ENCODE measurements around the gene ZBTB16.

The ZBTB16 gene

DNA sequence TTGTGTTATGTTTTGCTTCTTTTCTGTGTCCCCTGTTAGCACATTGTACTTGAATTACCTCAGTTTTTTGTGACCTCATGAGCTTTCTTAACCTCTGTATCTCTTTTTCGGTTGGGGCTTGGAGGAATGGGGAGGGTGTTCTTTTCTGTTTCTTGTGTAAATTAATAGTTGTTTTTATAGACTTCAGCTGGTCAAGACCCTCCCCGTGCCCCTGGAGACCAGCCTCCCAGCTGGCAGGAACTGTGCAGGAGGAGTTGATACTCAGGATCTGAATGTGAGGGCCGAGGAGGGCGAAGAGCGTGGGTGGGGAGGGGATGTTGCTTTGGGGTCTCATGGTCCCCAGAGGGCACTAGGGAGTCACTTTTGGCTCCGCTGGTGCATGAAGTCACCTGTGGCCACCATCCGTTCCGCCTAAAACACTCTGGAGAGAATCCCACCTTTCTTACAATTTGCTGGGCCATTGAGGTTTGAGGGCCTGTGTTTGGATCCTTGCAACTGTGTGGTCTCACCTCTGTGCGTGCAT, 192.4 kb downstream of the ZBTB16 start:
- DNase-seq, result no peak

DNA sequence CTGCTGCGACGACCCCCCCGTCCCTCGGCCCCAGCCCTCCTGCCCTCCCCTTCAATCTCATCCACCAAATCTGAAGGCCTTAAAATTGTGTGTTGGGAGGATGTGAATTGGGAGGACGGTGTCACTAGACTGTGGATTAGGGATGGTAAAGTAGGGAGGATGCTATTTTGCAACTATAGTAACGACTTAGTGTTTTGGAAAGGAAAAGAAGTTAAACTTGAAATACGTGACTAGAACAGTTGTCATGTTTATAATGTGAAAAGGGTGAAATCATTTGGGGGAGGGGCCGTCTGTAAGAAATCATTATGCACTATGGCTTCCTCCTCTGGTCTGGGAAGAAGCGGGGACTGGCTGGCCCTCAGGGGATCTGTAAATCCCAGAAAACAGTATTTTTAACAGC, 193.3 kb downstream of the ZBTB16 start:
- DNase-seq, result no peak

DNA sequence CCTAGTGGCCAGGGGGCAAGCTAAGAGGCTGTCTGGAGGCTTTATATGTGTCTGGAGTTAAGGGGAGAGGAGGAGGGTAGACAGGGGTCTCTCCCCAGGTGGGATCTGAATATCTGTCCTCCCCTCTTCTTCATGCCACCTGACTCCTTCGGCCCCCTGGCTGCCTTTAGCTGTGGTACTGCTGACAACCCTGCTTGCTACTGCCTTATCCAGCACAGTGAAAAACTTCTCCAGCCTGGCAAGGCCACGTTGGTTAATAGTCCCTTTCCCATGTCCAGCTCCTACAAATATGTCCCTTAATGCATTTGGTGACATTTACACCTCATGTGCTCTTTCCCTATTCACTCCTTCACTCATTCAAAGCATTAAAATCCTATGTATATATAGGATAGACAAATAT, 194.3 kb downstream of the ZBTB16 start:
- DNase-seq, result no peak

DNA sequence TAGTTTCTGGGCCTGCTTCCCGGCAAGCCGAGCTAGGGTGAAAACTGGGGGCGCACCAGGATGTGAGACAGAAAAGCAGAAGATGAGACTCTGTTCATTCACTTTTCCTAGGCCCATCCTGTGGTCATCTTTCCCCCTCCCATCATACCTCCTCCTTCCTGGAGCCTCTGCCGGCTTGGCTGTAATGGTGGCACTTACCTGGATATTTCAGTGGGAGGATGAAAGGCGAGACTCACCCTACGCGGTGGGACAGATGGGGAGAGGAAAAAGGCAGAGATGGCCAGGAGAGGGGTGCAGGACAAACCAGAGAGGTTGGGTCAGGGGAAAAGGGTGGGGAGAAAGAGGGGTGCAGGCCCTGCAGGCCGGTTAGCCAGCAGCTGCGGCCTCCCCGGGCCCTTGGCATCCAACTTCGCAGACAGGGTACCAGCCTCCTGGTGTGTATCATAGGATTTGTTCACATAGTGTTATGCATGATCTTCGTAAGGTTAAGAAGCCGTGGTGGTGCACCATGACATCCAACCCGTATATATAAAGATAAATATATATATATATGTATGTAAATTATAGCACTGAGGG, 195.1 kb downstream of the ZBTB16 start:
- DNase-seq, result no peak

DNA sequence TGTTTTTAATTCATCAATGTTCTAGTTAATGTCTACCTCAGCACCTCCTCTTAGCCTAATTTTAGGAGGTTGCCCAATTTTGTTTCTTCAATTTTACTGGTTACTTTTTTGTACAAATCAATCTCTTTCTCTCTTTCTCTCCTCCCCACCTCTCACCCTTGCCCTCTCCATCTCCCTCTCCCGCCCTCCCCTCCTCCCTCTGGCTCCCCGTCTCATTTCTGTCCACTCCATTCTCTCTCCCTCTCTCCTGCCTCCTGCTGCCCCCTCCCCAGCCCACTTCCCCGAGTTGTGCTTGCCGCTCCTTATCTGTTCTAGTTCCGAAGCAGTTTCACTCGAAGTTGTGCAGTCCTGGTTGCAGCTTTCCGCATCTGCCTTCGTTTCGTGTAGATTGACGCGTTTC, 195.8 kb downstream of the ZBTB16 start:
- no peak for DNase-seq

DNA sequence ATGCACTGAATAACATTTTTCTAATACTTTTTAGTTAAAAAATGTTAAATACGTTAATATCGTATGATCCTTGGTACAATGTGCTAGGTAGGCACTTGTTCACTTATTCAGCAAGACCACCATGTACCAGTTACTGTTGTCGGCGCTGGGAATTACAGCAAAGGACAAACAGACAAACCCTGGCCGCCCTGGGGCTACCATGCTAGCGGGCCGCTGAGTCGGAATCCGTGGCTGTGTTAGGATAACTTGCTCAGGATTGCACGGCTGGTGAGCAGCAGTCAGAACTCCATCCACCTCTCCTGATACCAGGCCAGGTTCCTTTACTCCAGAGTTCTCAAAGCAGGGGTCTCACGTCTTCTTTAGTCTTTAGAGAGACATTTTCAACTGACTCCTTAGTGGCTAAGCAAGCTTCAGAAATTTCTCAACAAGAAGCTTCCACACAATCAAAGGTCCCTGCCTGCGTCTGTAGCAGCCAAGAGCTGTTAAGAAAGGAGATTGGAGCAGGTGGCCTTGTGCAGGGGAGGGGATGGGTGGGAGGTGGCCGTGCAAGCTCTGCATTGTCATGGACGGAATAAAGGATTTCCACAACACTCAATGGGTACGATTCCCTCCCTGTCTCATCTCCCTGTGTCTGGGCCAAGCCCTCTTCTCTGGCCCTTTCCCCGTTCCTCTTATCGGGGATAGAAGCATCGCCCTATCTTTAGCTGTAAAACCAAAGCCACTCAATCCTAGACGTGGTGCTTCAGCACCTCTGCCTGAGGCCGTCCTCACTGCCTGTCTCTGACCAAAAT, 196.9 kb downstream of the ZBTB16 start:
- no peak for DNase-seq

DNA sequence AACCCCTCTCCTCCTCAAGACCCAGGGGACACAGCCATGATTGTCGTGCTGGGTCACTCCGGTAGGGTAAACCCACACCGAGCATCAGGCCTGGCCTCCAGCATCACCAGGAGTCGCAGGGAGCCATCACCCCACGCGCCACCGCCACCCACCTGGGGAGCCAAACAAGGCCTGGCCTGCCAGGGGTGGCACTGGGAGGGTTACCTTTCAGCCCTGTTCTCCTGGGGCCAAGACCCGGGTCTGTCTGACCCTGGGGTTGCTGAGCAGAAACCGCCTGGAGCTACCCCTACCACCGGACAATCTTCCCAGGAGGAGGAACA, 197.4 kb downstream of the ZBTB16 start:
- DNase-seq, result no peak

DNA sequence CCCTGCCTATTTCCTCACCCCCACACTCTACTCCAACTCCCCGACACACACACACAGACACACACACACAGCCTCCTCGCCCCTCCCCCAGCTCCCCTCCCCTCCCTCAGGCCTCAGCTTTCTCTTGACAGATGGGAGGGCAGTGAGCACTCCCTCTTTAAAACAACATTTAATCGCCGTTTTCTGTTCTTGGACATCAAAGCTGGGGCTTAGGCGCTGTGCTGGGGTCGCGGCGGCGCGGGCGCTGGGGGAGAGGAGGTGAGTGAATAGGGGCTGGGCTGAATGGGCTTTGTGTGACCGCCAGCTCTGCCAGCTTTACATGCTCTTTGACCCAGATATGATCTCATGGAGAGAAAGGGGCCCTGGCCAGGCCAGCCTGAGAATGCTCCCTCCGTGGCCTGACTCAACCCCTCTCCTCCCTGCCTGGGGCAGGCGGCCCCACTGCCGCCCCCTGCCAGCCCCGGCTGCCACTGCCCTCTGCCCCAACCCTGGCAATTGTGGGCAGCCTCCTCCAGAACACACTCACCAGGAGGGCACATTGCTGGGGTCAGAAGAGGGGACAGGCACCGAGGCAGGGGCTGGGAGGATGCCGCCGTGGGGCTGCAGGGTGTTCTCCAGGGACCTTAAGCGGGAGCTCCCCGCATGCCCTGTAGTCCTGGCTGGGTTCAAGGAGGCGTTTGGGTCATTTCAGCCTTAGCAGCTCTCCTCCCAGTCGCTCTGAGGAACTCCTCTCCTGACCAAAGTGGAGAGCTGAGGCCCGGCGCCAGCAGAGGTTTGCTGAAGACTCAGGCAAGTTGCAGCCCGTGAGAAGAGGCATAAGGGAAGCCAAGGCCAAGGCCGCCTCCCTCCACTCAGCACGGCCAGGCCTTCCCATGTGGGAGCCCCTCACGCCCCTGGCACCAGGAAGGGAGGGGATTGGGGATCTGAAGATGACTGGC, 198.4 kb downstream of the ZBTB16 start:
- no peak for DNase-seq

DNA sequence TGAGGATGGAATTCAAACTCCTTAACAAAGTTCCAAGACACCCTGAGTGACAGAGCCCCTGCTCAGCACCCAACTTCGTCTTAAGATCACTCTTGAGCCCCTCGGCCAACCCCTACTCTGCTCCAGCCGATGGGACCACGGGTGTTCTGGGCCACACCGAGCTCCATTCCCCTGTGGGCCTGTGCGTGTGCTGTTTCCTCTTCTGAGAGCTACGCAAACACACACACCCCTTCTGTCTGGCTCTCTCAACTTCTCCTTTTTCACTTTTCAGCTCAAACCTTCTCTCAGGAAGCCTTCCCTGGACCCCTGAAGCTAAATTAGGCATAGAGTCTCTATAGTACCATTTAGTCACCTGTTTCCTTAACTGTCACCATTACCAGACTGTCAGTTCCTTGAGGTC, 199.2 kb downstream of the ZBTB16 start:
- no peak for DNase-seq

DNA sequence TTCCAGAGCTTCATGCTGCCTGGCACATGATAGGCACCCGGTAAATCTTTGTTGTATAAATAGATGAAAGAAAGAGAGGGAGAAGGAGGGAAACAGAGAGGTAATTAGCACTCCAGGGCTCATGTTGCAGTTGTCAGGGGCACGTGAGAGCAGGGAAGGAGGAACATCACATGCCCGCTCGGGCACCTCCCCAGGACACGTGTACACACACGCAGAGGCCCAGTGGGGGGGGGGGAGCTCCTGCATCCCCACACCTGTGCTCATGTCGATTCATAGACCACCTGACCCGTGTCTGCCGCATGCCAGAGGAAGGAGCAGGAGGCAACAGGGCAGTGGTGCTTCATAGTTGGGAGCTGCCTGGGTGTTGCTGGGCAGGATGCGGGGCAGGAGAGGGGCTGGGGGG, 199.6 kb downstream of the ZBTB16 start:
- no peak for DNase-seq

DNA sequence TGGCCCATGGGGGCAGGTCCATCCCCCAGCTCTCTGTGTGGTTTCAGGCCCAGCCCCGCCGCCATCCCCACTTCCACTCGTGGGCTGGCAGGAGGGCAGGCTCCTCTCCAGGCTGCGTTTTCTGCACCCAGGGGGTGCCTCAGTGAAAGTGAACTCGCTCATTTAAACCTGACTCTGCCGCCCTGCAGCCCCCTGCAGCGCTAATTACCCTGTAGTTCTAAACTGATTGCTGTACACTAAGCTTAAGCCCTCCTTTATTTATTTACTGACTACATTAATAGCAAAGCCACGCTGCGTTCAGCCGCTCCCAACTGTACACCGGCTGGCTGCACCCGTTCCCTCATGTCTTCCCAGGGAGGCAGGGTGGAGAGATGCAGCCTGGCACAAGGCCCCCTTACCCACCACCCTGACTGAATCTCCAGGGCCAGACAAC, 200.1 kb downstream of the ZBTB16 start:
- DNase-seq, result no peak

DNA sequence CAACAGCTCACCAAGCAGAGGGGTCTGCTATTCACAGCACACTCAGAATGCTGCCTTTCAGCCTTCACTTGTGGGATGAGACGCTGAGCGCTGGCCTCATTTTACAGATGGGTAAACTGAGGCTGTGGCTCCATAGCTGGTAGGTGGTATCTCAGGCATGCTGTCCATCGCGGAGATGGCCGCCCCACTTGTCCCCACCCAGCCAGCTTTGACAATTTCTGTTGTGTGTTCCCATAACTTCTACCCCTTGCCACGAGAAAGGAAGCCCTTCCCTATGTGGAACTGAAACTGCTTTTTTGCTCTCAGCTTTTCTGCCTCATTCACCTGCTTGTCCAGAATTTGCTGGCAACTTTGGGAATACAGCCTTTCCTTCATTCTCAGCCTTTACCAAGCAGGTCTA, 200.6 kb downstream of the ZBTB16 start:
- no peak for DNase-seq

DNA sequence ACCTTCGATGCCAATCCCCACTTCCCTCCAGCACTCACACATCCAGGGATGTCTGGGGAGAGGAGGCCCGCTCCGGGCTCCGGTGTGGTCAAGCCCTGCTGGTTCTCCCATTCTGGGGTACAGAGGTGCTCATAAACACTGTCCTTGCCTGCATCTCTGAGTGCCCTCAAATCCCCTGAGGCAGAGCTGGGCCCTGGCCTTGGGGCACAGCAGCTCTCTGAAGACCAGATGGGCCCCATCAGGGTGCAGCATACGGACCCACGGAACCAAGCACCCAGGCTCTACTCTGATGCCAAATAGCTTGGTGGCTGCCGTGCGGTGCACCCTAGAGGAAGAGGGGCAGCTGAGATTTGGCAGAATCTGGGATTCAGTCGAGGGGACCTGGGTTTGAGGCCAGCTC, 201.0 kb downstream of the ZBTB16 start:
- DNase-seq, result no peak

DNA sequence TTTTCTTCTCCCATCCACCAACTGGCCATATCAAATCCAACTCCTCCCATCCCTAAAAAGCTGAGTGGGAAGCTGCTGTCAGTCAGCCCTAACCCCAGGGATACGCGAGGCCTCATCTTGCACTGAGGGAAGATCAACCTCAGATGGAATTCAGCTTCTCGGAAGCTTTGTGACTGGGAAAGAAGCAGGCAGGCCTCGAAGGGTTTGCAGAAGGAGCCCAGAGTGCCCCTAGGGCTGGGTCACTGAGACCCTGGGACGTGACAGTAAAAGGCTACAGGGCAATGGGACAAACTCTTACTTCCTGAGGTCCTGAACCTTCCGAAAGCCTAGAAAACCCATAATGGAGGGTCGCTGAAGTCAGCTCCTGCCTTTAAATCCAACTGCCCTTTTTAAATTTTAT, 202.3 kb downstream of the ZBTB16 start:
- no peak for DNase-seq

DNA sequence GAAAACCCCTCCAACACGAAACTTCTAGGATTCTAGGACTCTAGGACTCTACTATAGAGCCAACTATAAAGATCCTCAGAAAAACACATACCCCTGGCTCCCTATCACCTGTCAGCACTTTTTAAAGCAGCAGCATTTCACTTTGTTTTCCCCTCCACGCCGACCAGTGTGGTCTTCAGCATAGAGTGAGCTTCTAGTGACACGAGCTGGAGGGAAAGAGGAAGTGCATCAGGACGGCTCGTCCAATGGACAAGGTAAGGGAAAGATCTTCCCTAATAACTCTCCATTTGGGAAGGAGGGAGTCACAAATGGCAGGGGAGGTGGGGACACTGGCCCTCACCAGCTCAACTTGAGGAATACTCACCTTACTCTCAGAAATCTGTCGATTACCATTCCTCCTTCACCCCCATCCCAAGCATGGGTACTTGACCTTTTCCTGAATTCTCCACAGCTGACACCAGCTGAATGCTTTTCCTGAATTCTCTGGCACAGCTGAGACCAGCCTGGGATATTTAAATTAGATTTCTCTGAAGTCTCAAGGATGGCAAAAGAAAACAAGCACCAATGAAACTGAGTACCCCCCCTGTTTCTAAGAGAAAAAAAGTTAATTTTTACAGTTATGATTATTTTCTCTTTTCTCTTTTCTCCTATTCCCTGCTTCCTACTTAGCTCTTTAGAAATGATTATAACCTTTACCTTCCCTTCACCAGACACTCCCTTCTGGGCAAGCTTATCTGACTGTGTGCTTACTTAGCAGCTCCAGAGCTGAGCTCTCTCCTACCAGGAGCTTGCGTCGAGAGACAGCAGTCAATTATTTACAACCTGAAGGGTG, 203.4 kb downstream of the ZBTB16 start:
- no peak for DNase-seq

DNA sequence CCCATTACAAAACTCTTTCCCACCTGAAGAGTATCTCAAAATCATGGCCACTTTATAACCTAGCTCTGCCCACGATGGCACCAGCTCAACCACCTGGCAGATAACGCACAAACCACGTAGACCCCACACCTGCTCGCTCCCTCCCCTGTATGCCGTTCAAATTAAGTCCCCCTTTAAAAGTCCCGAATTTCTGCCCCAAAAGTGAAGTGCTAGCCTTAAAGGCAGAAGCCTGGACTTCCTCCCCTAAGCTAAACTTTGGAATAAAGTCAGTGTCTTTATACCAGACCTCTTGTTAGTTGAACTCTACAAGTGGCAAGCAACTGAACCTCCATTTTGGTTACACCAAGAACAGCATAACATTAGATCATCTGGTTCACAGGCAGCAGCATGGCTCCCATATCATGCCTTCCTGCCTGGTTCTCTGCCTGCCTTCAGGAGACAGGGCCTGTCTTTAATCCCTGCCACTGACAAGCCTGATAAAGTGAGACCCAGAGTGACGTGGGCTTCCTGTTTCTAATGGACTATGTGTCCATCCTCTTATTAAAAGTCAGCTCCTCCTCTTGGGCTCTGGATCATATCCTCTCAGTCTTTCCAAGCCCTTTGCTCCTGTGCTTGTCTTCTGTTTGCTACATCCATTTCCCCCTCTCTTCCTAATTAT, 204.1 kb downstream of the ZBTB16 start:
- DNase-seq, result no peak

DNA sequence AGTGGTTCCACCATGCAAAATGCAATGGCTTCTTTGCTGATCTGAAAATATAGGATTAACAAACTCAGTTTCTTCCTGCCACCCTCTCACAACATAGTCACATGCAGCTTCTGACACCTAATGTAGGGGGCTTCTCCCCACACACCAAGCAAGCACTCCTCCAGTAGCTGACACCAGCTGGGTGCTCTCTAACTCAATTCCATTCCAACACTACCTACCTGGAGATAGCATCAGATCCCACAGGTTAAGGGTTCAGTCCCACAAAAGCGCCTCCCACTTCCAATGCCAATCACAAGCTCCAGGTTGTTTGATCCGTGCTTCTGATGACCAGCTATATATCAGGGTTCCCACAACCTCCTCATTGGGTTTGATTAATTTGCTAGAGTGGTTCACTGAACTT, 204.9 kb downstream of the ZBTB16 start:
- no peak for DNase-seq

DNA sequence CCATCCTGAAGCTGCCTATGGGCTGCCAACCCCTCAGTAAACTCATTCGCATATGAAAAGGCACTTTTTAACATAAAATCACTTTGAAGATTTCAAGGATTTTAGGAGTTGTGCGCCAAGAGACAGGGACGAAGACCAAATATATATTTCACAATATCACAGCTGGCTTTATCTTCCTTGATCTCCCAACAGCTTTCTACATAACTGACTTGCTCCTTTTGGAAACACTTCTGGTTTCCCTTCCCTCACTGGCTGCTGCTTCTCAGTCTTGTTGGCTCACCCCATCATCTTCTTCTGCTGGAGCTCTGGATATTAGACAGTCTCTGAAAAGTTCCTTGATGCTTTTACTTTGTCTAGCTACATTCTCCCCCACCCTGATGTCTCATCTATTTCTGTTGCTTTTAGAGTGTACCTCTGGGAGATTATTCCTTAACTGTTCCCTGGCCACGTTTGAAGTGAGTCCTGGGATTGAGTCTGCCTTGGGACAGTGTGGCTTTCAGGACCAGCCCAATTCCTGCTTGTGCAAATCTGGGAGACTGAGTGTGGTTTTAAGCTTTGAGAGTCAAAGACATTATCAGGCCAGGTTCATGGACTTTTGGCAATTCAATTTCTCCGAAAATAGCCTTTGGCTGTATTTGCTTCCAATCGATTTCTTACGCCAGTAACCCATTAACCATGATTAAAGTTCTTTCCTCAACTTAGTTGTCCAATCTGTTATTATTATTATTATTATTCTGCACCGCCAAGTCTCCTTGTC, 205.8 kb downstream of the ZBTB16 start:
- no peak for DNase-seq

DNA sequence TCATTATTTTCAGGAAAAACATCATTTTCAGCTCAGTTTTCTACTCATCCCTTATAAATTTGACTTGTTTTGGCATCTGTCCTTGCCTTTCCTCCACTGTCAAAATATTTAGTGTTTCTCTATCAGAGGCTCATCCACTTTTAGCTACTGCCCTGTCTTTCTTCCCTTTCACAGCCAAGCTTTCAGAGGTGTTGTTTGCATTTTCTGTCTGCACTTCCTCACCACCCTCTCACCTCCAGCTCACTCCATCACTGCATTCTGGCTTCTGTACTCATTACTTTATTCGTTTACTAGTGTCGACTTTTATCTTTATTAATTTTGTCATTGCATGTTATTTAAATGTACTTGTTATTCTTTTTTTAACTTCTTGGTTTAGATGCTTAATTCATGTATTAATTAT, 210.0 kb downstream of the ZBTB16 start:
- no peak for DNase-seq

DNA sequence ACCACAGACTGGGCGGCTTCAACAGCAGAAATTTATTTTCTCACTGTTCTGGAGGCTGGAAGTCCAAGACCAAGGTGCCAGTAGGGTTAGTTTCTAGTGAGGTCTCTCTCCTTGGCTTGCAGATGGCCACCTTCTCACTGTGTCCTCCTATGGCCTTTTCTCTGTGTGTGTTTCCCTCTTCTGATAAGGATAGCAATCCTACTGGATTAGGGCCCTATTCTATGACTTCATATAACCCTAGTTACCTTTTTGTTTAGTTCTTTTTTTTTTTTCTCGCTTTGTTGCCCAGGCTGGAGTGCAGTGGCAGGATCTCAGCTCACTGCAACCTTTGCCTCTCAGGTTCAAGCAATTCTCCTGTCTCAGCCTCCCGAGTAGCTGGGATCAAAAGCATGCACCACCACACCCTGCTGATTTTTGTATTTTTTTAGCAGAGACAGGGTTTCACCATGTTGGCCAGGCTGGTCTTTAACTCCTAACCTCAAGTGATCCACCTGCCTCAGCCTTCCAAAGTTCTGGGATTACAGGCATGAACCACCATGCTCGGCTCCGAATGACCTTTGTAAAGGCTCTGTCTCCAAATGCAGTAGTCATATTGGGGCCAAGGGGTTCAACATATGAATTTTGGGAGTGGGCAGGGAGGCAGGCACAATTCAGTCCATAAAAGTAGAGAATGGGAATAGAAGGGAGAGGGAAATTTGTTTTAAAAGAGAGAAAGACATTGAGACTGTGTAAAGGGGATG, 211.2 kb downstream of the ZBTB16 start:
- DNase-seq, result no peak

DNA sequence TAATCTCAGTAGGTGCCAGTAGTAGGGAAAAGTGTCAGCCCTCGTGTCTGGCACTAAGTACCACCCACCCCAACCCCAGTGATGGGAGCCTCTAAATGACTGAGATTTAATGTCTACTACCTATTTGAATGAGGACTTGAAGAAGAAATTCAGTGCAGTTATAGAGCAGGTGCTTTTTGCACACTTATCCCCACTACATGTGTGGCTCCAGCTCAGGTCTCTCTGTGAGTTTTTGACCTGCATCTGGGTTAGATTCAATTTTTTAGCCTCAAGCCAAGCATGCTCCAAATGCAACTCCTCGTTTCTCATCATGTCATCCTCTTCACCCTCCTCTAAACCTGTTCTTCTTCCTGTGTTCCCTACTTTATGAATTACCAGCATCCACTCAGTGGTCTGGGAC, 211.8 kb downstream of the ZBTB16 start:
- no peak for DNase-seq

Measured in NK-92 treated with Interleukin-12 subunit alpha and Interleukin-12 subunit beta, amount 100 ng/mL, for 24 hours (cell line).